Nephron progenitor cell (in vitro differentiated cells): ENCODE measurements around the gene GGT1.
"Not testable (repeated sequence)": the region's sequence is repeated elsewhere in the genome, so short reads cannot be mapped to it uniquely, and the experiment has no call there.

Experiments
- DNase-seq: peaks from one replicate; pipeline ENCODE4 v3.0.0; 2021
- H3K27ac Mint-ChIP-seq: 2 replicates; pipeline ENCODE4 v1.8.0; 2021; ENCODE audit warnings: mild to moderate bottlenecking, moderate library complexity, mixed read lengths
- H3K27me3 Mint-ChIP-seq: 2 replicates; pipeline ENCODE4 v1.8.0; 2021; ENCODE audit warnings: mild to moderate bottlenecking, low read depth, mixed read lengths; ENCODE audit not compliant: poor library complexity
- H3K36me3 Mint-ChIP-seq: 2 replicates; pipeline ENCODE4 v1.8.0; 2021; ENCODE audit warnings: low read depth, mixed read lengths
- H3K4me1 Mint-ChIP-seq: 2 replicates; pipeline ENCODE4 v1.8.0; 2021; ENCODE audit warnings: mixed read lengths
- H3K4me3 Mint-ChIP-seq: 2 replicates; pipeline ENCODE4 v1.8.0; 2021; ENCODE audit warnings: mild to moderate bottlenecking, moderate library complexity, mixed read lengths
- H3K9me3 Mint-ChIP-seq: 2 replicates; pipeline ENCODE4 v1.8.0; 2021; ENCODE audit warnings: mild to moderate bottlenecking, moderate library complexity, mixed read lengths
- CTCF ChIP-seq: fragments of 200-600 bp; sonication (generic); IDR thresholded peaks from 2 replicates; pipeline ENCODE4 v1.5.0; 2021; ENCODE audit warnings: antibody characterized with exemption

The GGT1 gene

GRCh38 chr22:24603770-24604629, 1.0 kb downstream of the GGT1 start:
- peak overlapping the region; percentile 74 for H3K27ac Mint-ChIP-seq
- not testable (repeated sequence) for H3K36me3 Mint-ChIP-seq, H3K9me3 Mint-ChIP-seq, H3K27me3 Mint-ChIP-seq
- H3K4me3 Mint-ChIP-seq, result peak overlapping the region; percentile 70
- H3K4me1 Mint-ChIP-seq, result peaks cover 19% of the 10 kb centered on the region
- TF ChIP-seq CTCF, result peak; percentile 18
- DNase-seq, result peak; percentile 48

GRCh38 chr22:24606340-24606739, 3.3 kb downstream of the GGT1 start:
- not testable (repeated sequence) for H3K27ac Mint-ChIP-seq, H3K27me3 Mint-ChIP-seq, H3K4me3 Mint-ChIP-seq, DNase-seq, H3K36me3 Mint-ChIP-seq, H3K9me3 Mint-ChIP-seq
- H3K4me1 Mint-ChIP-seq, result peaks cover 19% of the 10 kb centered on the region

GRCh38 chr22:24607429-24607983, 4.5 kb downstream of the GGT1 start:
- peak overlapping the region; percentile 54 for H3K27ac Mint-ChIP-seq
- not testable (repeated sequence) for DNase-seq, H3K27me3 Mint-ChIP-seq, H3K9me3 Mint-ChIP-seq, H3K36me3 Mint-ChIP-seq, H3K4me3 Mint-ChIP-seq
- H3K4me1 Mint-ChIP-seq, result peaks cover 16% of the 10 kb centered on the region

- not testable (repeated sequence) for H3K4me3 Mint-ChIP-seq, DNase-seq, H3K9me3 Mint-ChIP-seq, H3K36me3 Mint-ChIP-seq, H3K27ac Mint-ChIP-seq, H3K27me3 Mint-ChIP-seq
- peaks cover 12% of the 10 kb centered on the region for H3K4me1 Mint-ChIP-seq
Measured at GRCh38 chr22:24608327-24608726, 5.3 kb downstream of the GGT1 start.

- not testable (repeated sequence) for H3K4me1 Mint-ChIP-seq, H3K27ac Mint-ChIP-seq, H3K27me3 Mint-ChIP-seq, H3K36me3 Mint-ChIP-seq, H3K9me3 Mint-ChIP-seq, DNase-seq, H3K4me3 Mint-ChIP-seq
Measured at GRCh38 chr22:24609888-24610287, 6.9 kb downstream of the GGT1 start.

- H3K27ac Mint-ChIP-seq, DNase-seq, H3K4me1 Mint-ChIP-seq, H3K9me3 Mint-ChIP-seq, H3K4me3 Mint-ChIP-seq, H3K36me3 Mint-ChIP-seq: not testable (repeated sequence)
- H3K27me3 Mint-ChIP-seq, result peaks cover 12% of the 10 kb centered on the region
Measured at GRCh38 chr22:24614794-24615193, 11.8 kb downstream of the GGT1 start.

- not testable (repeated sequence) for H3K4me3 Mint-ChIP-seq, H3K27me3 Mint-ChIP-seq, DNase-seq, H3K36me3 Mint-ChIP-seq, H3K27ac Mint-ChIP-seq, H3K9me3 Mint-ChIP-seq
- H3K4me1 Mint-ChIP-seq, result peaks cover 12% of the 10 kb centered on the region
Measured at GRCh38 chr22:24621244-24621643, 18.3 kb downstream of the GGT1 start.

- not testable (repeated sequence) for H3K9me3 Mint-ChIP-seq, H3K36me3 Mint-ChIP-seq, DNase-seq, H3K4me3 Mint-ChIP-seq, H3K27me3 Mint-ChIP-seq, H3K27ac Mint-ChIP-seq, H3K4me1 Mint-ChIP-seq
Measured at GRCh38 chr22:24622596-24622995, 19.6 kb downstream of the GGT1 start.

GRCh38 chr22:24627911-24628310, 24.9 kb downstream of the GGT1 start:
- not testable (repeated sequence) for H3K36me3 Mint-ChIP-seq, H3K27ac Mint-ChIP-seq, DNase-seq, H3K9me3 Mint-ChIP-seq, H3K27me3 Mint-ChIP-seq, H3K4me3 Mint-ChIP-seq
- H3K4me1 Mint-ChIP-seq, result peaks cover 24% of the 10 kb centered on the region

- not testable (repeated sequence) for H3K27me3 Mint-ChIP-seq, H3K9me3 Mint-ChIP-seq, H3K36me3 Mint-ChIP-seq, H3K4me3 Mint-ChIP-seq, H3K27ac Mint-ChIP-seq
- DNase-seq, result peak; percentile 40
- H3K4me1 Mint-ChIP-seq, result peaks cover 34% of the 10 kb centered on the region
- peak; percentile 36 for TF ChIP-seq CTCF
Measured at GRCh38 chr22:24629069-24629468, 26.1 kb downstream of the GGT1 start.

- DNase-seq, H3K9me3 Mint-ChIP-seq, H3K27me3 Mint-ChIP-seq, H3K36me3 Mint-ChIP-seq: not testable (repeated sequence)
- H3K27ac Mint-ChIP-seq, result peak overlapping the region; percentile 93
- peaks cover 47% of the 10 kb centered on the region for H3K4me1 Mint-ChIP-seq
- H3K4me3 Mint-ChIP-seq, result peak overlapping the region; percentile 40
Measured at GRCh38 chr22:24630812-24631427, 27.9 kb downstream of the GGT1 start.

GRCh38 chr22:24631430-24632122, 28.6 kb downstream of the GGT1 start:
- peak overlapping the region; percentile 93 for H3K27ac Mint-ChIP-seq
- not testable (repeated sequence) for H3K36me3 Mint-ChIP-seq, H3K4me3 Mint-ChIP-seq, H3K27me3 Mint-ChIP-seq, H3K9me3 Mint-ChIP-seq
- H3K4me1 Mint-ChIP-seq, result peaks cover 47% of the 10 kb centered on the region
- DNase-seq, result peak; percentile 36
